Activated CD8-positive, alpha-beta memory T cell treated with anti-CD3 and anti-CD28 coated beads for 24 hours (primary cell): Measurements from ENCODE around the gene FANCC.
A peak's percentile ranks its signal among the peaks of the same experiment; 100 is the strongest.

Experiments
- DNase-seq: peaks from one replicate; pipeline ENCODE4 v3.0.0-alpha.2; 2020

Gene FANCC

GRCh38 chr9:95082401-95083084, 235.0 kb downstream of the FANCC start:
- no peak for DNase-seq

GRCh38 chr9:95081998-95082397, 235.5 kb downstream of the FANCC start:
- no peak for DNase-seq

- no peak for DNase-seq
Measured at GRCh38 chr9:95080961-95081647, 236.4 kb downstream of the FANCC start.

- DNase-seq = no peak
Measured at GRCh38 chr9:95079461-95079860, 238.0 kb downstream of the FANCC start.

- no peak for DNase-seq
Measured at GRCh38 chr9:95078939-95079338, 238.6 kb downstream of the FANCC start.

GRCh38 chr9:95078511-95078910, 239.0 kb downstream of the FANCC start:
- no peak for DNase-seq

GRCh38 chr9:95077766-95078370, 239.6 kb downstream of the FANCC start:
- no peak for DNase-seq

GRCh38 chr9:95077053-95077765, 240.3 kb downstream of the FANCC start:
- peak; percentile 28 for DNase-seq

GRCh38 chr9:95076696-95077052, 240.8 kb downstream of the FANCC start:
- DNase-seq = no peak

GRCh38 chr9:95075700-95076099, 241.8 kb downstream of the FANCC start:
- DNase-seq = peak; percentile 11

GRCh38 chr9:95074632-95075031, 242.9 kb downstream of the FANCC start:
- peak; percentile 26 for DNase-seq

GRCh38 chr9:95073918-95074317, 243.6 kb downstream of the FANCC start:
- peak; percentile 37 for DNase-seq

GRCh38 chr9:95073042-95073607, 244.4 kb downstream of the FANCC start:
- peak; percentile 28 for DNase-seq

GRCh38 chr9:95071925-95072324, 245.6 kb downstream of the FANCC start:
- DNase-seq = no peak

GRCh38 chr9:95071450-95071849, 246.1 kb downstream of the FANCC start:
- no peak for DNase-seq

GRCh38 chr9:95070549-95071021, 246.9 kb downstream of the FANCC start:
- no peak for DNase-seq

- DNase-seq = no peak
Measured at GRCh38 chr9:95067897-95068296, 249.6 kb downstream of the FANCC start.

- no peak for DNase-seq
Measured at GRCh38 chr9:95067057-95067456, 250.5 kb downstream of the FANCC start.

GRCh38 chr9:95065224-95065623, 252.3 kb downstream of the FANCC start:
- DNase-seq = no peak

GRCh38 chr9:95063300-95063699, 254.2 kb downstream of the FANCC start:
- DNase-seq = no peak

- no peak for DNase-seq
Measured at GRCh38 chr9:95062596-95063065, 254.9 kb downstream of the FANCC start.

- DNase-seq = no peak
Measured at GRCh38 chr9:95061916-95062595, 255.5 kb downstream of the FANCC start.
